HG03064 (cell line): ENCODE results near the gene UCK2.

Experiments
- ATAC-seq: cut with Tn5 transposase; IDR thresholded peaks from one replicate; pipeline ENCODE4 v1.9.1; 2021; ENCODE audit warnings: low read depth; ENCODE audit not compliant: unreplicated experiment

Gene UCK2

DNA sequence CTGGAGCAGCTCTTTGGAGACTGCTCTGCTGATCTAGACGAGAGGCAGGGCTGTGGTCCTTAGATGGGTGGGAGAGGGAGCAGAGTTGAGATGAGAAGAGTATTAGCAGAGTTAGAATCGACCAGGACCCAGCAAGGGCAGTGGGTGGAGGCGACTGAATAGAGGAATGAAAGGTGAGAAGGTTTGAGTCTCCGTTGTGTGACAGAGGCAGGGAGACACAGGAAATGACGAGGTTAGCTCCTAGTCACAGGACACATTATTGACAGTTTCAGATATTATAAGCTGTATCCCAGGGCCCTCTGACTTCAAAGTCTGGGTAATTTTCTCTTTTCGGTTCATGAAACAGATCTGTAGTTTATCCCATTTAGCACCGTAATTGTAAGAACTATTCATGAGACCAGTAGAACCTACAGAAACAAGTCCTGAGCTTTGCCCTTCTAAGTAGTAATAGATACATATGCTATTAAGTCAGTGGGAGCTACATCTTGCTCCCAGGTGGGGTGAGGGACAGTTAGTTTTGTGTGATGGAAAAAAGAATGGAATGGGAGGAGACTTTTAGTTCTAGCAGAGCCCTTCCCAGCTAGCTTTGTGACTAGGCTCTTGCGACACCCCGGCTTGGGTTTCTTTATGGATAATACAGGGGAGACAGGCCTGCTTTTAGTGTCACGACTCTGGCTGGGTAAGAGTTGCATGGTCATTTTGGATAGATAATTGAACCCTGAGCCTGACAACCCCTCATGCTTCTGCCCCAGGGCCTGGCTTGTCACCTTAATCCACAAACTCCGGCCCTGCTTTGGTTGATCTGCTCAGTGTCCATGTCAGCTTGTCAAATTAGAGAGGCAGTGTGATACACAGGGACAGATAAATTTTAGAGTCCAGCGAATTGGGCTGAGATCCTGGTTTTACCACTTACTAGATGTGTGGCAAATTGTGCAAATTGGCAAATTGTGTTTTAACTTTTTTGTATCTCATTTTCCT lies 70.2 kb downstream of the UCK2 start:
- ATAC-seq: no peak

- ATAC-seq: no peak
Measured at GRCh38 chr1:165898837-165899236, 71.4 kb downstream of the UCK2 start.

- ATAC-seq: no peak
Measured at GRCh38 chr1:165899461-165899941, 72.1 kb downstream of the UCK2 start.

DNA sequence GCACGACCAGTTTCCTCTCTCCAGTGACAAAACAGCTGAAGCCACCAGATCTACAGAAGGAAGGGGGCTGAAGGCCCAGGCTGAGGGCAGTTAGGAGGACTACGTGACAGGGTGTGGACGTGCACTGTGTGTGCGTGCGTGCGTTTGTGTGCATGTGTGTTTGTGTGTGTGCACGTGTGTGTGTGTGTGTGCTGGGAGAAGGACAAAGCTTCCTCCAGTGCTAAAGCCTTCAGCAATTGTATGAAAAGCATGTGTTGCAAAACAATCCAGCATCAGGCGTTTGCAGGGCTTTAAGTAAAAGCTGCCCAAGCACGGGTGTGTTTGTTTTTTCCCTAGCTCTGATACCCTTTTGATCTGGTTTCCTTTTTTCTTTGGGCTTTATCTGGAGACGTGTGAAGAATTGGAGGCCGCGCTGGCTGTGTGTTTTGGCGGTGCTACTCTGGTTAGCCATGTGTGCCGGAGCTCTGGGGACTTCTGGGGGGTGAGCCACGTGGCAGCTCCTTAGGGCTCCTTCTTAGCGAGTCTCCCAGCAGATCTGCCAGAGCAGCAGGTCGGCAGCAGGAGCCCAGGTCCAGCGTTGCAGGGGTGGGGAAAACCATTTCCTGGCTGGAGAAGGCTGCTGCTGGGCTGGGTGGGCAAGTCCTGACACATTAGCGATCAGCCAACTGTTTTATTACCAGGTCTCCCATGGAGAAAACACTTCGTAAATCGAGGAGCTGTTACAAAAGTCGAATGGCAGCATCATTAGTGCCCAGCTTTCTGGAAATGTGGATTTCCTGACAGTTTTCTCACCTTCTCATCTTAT lies 73.4 kb downstream of the UCK2 start:
- ATAC-seq: no peak

DNA sequence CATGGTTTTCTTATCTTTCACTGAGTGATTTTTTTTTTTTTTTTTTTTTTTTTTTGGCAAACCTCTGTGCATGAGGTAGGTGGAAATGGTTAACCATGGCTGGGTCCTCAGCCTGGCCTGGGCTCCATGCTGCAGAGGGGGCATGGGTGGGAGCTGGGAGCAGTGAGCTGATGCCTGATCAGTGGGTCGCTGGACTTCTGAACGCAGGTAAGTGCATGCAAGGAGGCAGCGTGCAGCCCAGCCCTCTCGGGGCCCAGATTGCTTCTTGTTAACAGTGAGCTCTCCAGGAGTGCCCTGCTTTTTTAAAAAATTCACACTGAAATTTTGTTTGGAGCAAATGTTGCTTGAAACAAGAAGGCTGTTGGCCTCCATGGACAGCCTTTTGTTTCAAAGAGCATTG lies 75.2 kb downstream of the UCK2 start:
- ATAC-seq: no peak

DNA sequence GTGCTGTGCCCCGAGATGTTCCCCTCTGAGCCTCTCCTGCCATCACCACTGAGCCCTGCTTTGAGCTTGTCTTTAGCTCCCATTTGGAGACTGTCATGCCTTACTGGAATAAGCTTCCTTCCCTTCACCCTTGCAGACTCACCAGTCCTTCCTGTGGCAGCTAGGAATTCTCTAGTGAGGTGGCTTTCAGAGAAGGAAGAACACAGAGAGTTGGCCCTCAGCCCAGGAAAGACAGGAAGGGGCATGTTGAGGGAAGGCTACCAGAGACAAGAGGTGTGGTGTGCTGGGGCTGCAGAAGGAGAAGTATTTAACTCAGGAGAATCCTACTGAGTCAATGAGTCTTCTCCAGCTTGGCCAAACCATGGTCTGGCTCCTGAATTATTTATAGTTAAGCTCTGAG lies 76.3 kb downstream of the UCK2 start:
- no peak for ATAC-seq

DNA sequence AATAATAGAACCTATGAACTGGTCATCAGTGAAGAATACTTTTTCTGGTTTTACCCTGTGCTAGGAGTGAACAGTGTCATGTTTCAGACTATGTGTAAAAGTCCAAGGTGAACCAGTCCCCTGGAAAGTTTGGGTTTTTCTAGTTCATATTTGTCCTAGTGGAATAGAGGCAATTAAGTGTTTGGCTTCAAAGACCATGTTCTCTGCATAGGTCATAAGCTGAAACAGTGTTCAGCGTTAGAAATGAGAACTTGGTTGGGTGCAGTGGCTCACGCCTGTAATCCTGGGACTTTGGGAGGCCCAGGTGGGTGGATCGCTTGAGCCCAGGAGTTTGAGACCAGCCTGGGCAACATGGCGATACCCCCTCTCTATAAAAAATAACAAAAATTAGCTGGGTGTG lies 77.5 kb downstream of the UCK2 start:
- no peak for ATAC-seq

DNA sequence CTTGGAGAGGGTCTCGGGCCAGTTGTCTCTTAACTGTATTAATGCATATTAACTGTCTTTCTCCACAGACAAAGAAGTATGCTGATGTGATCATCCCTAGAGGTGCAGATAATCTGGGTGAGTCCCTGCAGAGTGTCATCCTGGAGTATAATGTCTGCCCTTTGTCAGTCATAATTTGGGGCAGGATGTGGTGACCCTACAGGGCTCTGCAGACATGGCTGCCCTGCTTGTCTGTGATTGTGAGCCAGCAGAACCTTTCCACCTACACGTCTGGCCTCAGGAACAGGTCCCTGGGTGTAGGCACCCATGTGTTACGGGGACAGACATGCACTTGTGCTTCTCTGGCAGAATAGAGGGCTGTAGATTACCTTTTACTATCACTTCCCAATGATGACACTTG lies 78.4 kb downstream of the UCK2 start:
- ATAC-seq: no peak

- ATAC-seq: no peak
Measured at GRCh38 chr1:165907256-165907857, 79.9 kb downstream of the UCK2 start.

- no peak for ATAC-seq
Measured at GRCh38 chr1:165910764-165911421, 83.5 kb downstream of the UCK2 start.

DNA sequence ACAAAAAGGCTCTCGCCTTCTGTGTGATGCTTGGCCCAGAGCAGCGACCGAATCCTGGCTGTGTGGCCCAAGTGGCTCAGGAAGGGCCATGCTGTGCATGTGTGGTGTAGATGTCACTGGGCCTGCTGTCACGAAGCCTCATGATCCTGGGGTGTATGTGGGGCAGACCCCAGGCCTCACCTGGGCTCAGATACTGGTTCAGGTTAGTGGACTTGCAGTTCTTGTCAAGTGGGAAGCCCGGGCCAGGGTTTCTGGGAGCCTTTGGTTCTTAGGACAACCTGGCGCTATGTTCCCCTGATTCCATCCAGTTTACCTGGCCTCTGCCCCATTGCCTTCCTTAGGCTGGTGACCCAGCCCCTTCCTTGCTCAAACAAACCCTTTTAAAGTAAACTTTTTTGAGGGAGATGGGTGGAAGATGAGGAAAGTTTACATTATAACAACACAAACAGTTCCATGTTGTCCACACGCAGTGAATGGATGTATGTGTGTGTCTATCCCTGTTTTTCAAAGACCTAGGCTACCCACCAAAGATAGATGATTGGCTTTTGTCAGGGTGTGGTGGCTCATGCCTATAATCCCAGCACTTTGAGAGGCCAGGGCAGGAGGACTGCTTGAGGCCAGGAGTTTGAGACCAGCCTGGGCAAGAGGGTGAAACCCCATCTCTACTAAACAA lies 84.3 kb downstream of the UCK2 start:
- ATAC-seq: no peak

DNA sequence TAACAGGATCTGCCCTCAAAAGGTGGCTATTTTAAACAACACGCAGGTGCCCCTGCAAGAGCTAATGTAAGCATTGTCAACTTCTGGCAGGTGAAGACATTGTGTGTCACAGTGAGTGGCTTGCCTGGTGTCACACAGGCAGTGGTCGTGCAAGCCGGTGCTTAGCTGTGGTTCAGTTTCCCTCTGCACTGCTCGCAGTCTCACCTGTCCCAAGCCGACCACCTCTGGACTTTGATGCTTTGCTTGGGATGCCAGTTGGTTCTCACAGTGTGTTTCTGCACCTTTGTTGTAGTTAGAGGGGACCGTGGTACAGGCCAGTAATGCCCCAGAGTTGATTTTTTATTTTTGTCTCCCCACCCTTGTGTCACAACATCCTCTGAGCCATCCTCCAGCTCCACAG lies 85.2 kb downstream of the UCK2 start:
- no peak for ATAC-seq

DNA sequence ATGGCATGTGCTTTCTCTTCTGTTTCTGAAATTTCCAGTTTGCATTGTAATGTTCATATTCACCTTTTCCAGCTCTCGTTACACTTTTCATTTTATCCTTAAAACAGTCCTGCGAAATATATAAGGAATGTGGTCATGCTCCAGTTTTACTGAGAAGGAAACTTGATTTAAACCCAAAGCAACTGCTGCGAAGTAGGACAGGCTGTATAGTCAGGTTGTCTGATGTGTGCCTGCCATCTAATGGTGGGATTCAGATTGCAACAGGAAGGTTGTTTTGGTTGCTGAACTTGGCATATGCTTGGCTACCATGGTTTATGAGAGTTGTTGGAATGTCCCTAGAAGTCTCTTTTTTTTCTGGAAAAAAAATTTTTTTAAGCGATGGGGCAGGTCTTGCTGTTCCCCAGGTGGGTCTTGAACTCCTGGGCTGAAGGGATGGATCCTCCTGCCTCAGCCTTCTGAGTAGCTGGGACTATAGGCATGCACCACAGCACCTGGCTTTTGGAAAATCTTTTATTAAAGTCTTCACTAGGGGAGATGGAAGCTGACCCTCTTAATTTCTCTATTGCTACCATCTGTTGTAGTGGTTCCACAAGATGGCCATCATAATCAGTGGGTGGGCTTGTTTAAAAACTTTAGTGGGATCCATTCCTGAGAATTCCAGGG lies 86.9 kb downstream of the UCK2 start:
- ATAC-seq: peak; percentile 73

DNA sequence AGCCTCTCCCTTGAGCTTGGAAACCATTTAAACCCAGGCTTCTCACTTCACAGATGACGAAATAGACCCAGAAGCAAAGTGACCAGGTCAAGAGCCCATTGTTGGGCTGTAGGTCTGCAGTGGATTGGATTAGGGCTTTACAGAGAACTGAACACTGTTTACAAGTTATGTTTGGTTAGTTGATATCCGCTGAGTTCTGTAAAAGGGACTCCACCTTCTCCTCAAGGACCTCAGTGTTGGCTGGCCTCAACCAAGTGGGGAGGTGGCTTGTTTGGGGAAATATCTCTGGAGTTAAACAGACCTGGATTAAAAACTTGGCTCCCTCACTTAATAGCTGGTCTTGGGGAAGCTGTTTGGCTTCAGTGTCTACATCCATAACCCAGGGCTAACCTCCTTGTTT lies 88.1 kb downstream of the UCK2 start:
- no peak for ATAC-seq

DNA sequence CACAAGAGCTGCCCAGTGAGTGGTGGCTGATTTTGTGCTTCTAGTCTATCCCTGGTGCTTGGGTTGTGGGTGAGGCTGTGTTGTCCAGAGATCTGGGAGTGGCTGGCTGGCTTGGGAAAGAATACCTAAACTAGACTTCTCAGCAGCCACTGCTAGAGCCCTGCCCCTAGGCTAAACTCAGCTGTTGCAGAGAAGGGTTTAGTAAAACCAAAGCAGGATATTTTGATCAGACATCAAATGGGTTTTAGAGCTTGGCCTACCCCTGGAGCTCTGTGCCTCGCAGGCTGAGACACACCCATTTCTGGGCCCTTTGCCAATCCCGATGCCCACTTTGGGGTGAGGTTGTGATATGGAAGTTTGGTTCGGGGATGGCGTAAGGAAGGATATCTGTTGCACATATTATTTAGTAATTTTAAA lies 88.5 kb downstream of the UCK2 start:
- ATAC-seq: no peak

- ATAC-seq: no peak
Measured at GRCh38 chr1:165917166-165917565, 89.8 kb downstream of the UCK2 start.

DNA sequence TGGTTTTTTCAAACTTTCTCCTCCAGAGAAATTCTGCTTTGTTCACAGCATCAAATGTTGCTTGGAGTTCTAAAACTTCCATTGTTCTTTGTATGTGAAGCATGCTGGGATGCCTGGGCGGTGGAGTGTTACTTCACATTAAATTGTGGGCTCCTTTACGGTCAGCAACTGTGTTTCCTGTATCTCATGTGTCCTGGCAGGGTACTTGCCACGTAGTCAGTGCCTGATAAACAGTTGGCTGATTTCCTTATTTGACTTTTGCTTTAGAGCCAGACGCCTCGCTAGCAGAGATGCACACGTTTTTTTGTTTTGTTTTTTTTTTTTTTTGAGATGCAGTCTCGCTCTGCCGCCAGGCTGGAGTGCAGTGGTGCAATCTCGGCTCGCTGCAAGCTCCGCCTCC lies 96.7 kb downstream of the UCK2 start:
- ATAC-seq: no peak

DNA sequence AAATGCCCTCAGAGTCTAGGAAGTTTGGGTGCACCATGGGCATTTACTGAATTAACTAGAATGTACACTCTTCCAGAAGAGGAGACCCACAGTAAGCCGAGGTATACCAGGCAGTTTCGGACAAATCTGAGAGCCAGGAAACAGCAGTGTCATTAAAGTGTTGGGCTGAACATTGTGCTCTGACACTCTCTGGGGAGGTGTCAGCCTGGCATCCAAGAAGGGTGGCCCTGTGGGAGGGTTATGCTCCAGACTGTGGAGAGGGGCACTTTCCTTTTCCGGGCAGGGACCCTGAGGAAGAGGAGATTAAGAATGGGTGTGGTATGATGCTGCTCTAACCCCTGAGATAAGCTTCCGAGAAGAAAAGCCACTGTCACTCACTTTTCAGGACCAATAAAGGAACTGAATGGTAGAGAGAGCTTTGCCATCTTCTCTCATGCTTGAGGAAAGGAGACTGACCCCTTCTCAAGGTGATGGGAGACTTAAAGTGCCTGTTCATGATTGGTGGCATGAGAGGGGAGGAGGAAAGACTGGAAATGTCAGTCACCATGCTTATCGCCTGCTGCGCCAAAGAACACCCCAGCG lies 98.2 kb downstream of the UCK2 start:
- no peak for ATAC-seq

GRCh38 chr1:165927169-165927568 lies 99.8 kb downstream of the UCK2 start:
- ATAC-seq: no peak
